Measurements from ENCODE around the gene NPC2.

The NPC2 gene

GRCh38 chr14:74501135-74501614 lies 8.1 kb upstream of the NPC2 start:
- no peak overlapping the region for H3K27ac ChIP-seq (ENCODE audit: low read depth, low read length)
- H3K27me3 ChIP-seq (ENCODE audit: control insufficient read depth, insufficient read depth, low read length): no peaks in the 10 kb centered on the region
- H3K4me1 ChIP-seq (ENCODE audit: control insufficient read depth, insufficient read depth, low read length): peaks cover 13% of the 10 kb centered on the region
- no peaks in the 10 kb centered on the region for H3K9me3 ChIP-seq (ENCODE audit: control insufficient read depth, insufficient read depth, low read depth, low read length)
- H3K9ac ChIP-seq (ENCODE audit: low read length): peak overlapping the region; percentile 18
- 0 out of 2 replicates have a peak overlapping the region, but pooled peaks have one; percentile 6 for H3K4me3 ChIP-seq (ENCODE audit: low read depth, low read length)
- peaks cover 4% of the 10 kb centered on the region for H3K36me3 ChIP-seq (ENCODE audit: control insufficient read depth, insufficient read depth, low read length)

- H3K4me3 ChIP-seq (ENCODE audit: low read depth, low read length): 0 out of 2 replicates have a peak overlapping the region, but pooled peaks have one; percentile 6
- no peaks in the 10 kb centered on the region for H3K9me3 ChIP-seq (ENCODE audit: control insufficient read depth, insufficient read depth, low read depth, low read length)
- no peaks in the 10 kb centered on the region for H3K27me3 ChIP-seq (ENCODE audit: control insufficient read depth, insufficient read depth, low read length)
- peaks cover 13% of the 10 kb centered on the region for H3K4me1 ChIP-seq (ENCODE audit: control insufficient read depth, insufficient read depth, low read length)
- H3K27ac ChIP-seq (ENCODE audit: low read depth, low read length): no peak overlapping the region
- H3K36me3 ChIP-seq (ENCODE audit: control insufficient read depth, insufficient read depth, low read length): peaks cover 10% of the 10 kb centered on the region
- H3K9ac ChIP-seq (ENCODE audit: low read length): peak overlapping the region; percentile 18
Observed at GRCh38 chr14:74500417-74501134, 7.5 kb upstream of the NPC2 start.

- Histone ChIP-seq H3K9me3 (ENCODE audit: control insufficient read depth, insufficient read depth, low read depth, low read length) (no peaks in the 10 kb centered on the region), H3K4me1 (ENCODE audit: control insufficient read depth, insufficient read depth, low read length) (peaks cover 13% of the 10 kb centered on the region), H3K36me3 (ENCODE audit: control insufficient read depth, insufficient read depth, low read length) (peaks cover 16% of the 10 kb centered on the region), H3K27me3 (ENCODE audit: control insufficient read depth, insufficient read depth, low read length) (no peaks in the 10 kb centered on the region), H3K27ac (ENCODE audit: low read depth, low read length) (no peak overlapping the region), H3K4me3 (ENCODE audit: low read depth, low read length) (no peak overlapping the region), H3K9ac (ENCODE audit: low read length) (no peak overlapping the region)
Observed at GRCh38 chr14:74495356-74495755, 2.3 kb upstream of the NPC2 start.

- Histone ChIP-seq H3K4me1 (ENCODE audit: control insufficient read depth, insufficient read depth, low read length) (peaks cover 11% of the 10 kb centered on the region), H3K4me3 (ENCODE audit: low read depth, low read length) (peak within 1 kb of the TSS; percentile 95), H3K9ac (ENCODE audit: low read length) (peak within 1 kb of the TSS; percentile 89), H3K9me3 (ENCODE audit: control insufficient read depth, insufficient read depth, low read depth, low read length) (no peaks in the 10 kb centered on the region), H3K36me3 (ENCODE audit: control insufficient read depth, insufficient read depth, low read length) (peaks cover 16% of the 10 kb centered on the region), H3K27me3 (ENCODE audit: control insufficient read depth, insufficient read depth, low read length) (no peaks in the 10 kb centered on the region), H3K27ac (ENCODE audit: low read depth, low read length) (peak within 1 kb of the TSS; percentile 69; the same call in 1 of the 2 replicates)
Observed at GRCh38 chr14:74493343-74494261, 497 bp upstream of the NPC2 start, which contains the start of gene ISCA2. TSS of gene ISCA2 (plus strand) at chr14:74493765. CDS start at chr14:74493775, 10 bp downstream.

- peaks cover 21% of the 10 kb centered on the region for H3K4me1 ChIP-seq (ENCODE audit: control insufficient read depth, insufficient read depth, low read length)
- H3K27ac ChIP-seq (ENCODE audit: low read depth, low read length): no peak overlapping the region
- H3K36me3 ChIP-seq (ENCODE audit: control insufficient read depth, insufficient read depth, low read length): peaks cover 16% of the 10 kb centered on the region
- no peaks in the 10 kb centered on the region for H3K9me3 ChIP-seq (ENCODE audit: control insufficient read depth, insufficient read depth, low read depth, low read length)
- H3K9ac ChIP-seq (ENCODE audit: low read length): peak overlapping the region; percentile 60
- H3K4me3 ChIP-seq (ENCODE audit: low read depth, low read length): peak overlapping the region; percentile 89
- no peaks in the 10 kb centered on the region for H3K27me3 ChIP-seq (ENCODE audit: control insufficient read depth, insufficient read depth, low read length)
Observed at GRCh38 chr14:74491956-74492775, 939 bp downstream of the NPC2 start.

GRCh38 chr14:74490486-74490885 lies 2.6 kb downstream of the NPC2 start:
- Histone ChIP-seq H3K4me3 (ENCODE audit: low read depth, low read length) (no peak overlapping the region), H3K27ac (ENCODE audit: low read depth, low read length) (no peak overlapping the region), H3K27me3 (ENCODE audit: control insufficient read depth, insufficient read depth, low read length) (no peaks in the 10 kb centered on the region), H3K36me3 (ENCODE audit: control insufficient read depth, insufficient read depth, low read length) (peaks cover 13% of the 10 kb centered on the region), H3K9me3 (ENCODE audit: control insufficient read depth, insufficient read depth, low read depth, low read length) (no peaks in the 10 kb centered on the region), H3K9ac (ENCODE audit: low read length) (no peak overlapping the region), H3K4me1 (ENCODE audit: control insufficient read depth, insufficient read depth, low read length) (peaks cover 24% of the 10 kb centered on the region)

- Histone ChIP-seq H3K27ac (ENCODE audit: low read depth, low read length) (no peak overlapping the region), H3K36me3 (ENCODE audit: control insufficient read depth, insufficient read depth, low read length) (peaks cover 21% of the 10 kb centered on the region), H3K4me3 (ENCODE audit: low read depth, low read length) (no peak overlapping the region), H3K4me1 (ENCODE audit: control insufficient read depth, insufficient read depth, low read length) (peaks cover 20% of the 10 kb centered on the region), H3K27me3 (ENCODE audit: control insufficient read depth, insufficient read depth, low read length) (no peaks in the 10 kb centered on the region), H3K9ac (ENCODE audit: low read length) (no peak overlapping the region), H3K9me3 (ENCODE audit: control insufficient read depth, insufficient read depth, low read depth, low read length) (no peaks in the 10 kb centered on the region)
Observed at GRCh38 chr14:74488786-74489397, 4.2 kb downstream of the NPC2 start.

GRCh38 chr14:74486164-74486563 lies 6.9 kb downstream of the NPC2 start:
- no peak overlapping the region for H3K4me3 ChIP-seq (ENCODE audit: low read depth, low read length)
- H3K9me3 ChIP-seq (ENCODE audit: control insufficient read depth, insufficient read depth, low read depth, low read length): no peaks in the 10 kb centered on the region
- H3K4me1 ChIP-seq (ENCODE audit: control insufficient read depth, insufficient read depth, low read length): peaks cover 13% of the 10 kb centered on the region; the same call in 1 of the 2 replicates
- no peaks in the 10 kb centered on the region for H3K27me3 ChIP-seq (ENCODE audit: control insufficient read depth, insufficient read depth, low read length)
- peaks cover 42% of the 10 kb centered on the region for H3K36me3 ChIP-seq (ENCODE audit: control insufficient read depth, insufficient read depth, low read length)
- no peak overlapping the region for H3K27ac ChIP-seq (ENCODE audit: low read depth, low read length)
- no peak overlapping the region for H3K9ac ChIP-seq (ENCODE audit: low read length)

GRCh38 chr14:74483321-74483720 lies 9.8 kb downstream of the NPC2 start:
- Histone ChIP-seq H3K4me3 (ENCODE audit: low read depth, low read length) (no peak overlapping the region), H3K4me1 (ENCODE audit: control insufficient read depth, insufficient read depth, low read length) (peaks cover 19% of the 10 kb centered on the region; the same call in 1 of the 2 replicates), H3K36me3 (ENCODE audit: control insufficient read depth, insufficient read depth, low read length) (peaks cover 68% of the 10 kb centered on the region), H3K9ac (ENCODE audit: low read length) (no peak overlapping the region), H3K27ac (ENCODE audit: low read depth, low read length) (no peak overlapping the region), H3K27me3 (ENCODE audit: control insufficient read depth, insufficient read depth, low read length) (no peaks in the 10 kb centered on the region), H3K9me3 (ENCODE audit: control insufficient read depth, insufficient read depth, low read depth, low read length) (no peaks in the 10 kb centered on the region)

GRCh38 chr14:74482571-74482970 lies 10.5 kb downstream of the NPC2 start:
- Histone ChIP-seq H3K36me3 (ENCODE audit: control insufficient read depth, insufficient read depth, low read length) (peaks cover 73% of the 10 kb centered on the region), H3K27ac (ENCODE audit: low read depth, low read length) (no peak overlapping the region), H3K9me3 (ENCODE audit: control insufficient read depth, insufficient read depth, low read depth, low read length) (no peaks in the 10 kb centered on the region)

More at GRCh38 chr14:74482571-74482970, 10.5 kb downstream of the NPC2 start:
- Histone ChIP-seq H3K27me3 (ENCODE audit: control insufficient read depth, insufficient read depth, low read length) (no peaks in the 10 kb centered on the region), H3K9ac (ENCODE audit: low read length) (no peak overlapping the region), H3K4me1 (ENCODE audit: control insufficient read depth, insufficient read depth, low read length) (peaks cover 13% of the 10 kb centered on the region; the same call in 1 of the 2 replicates), H3K4me3 (ENCODE audit: low read depth, low read length) (no peak overlapping the region)

Measured in HUES6 (cell line).